CD4-positive, alpha-beta T cell treated with Interleukin-12 subunit alpha and Interleukin-12 subunit beta, for 1 hour (primary cell): Measurements from ENCODE around the gene NEK4.
"Not testable (repeated sequence)": the region's sequence is repeated elsewhere in the genome, so short reads cannot be mapped to it uniquely, and the experiment has no call there.

Experiments used
- DNase-seq: peaks from one replicate; pipeline ENCODE4 v3.0.0-alpha.2; 2020

The NEK4 gene

DNA sequence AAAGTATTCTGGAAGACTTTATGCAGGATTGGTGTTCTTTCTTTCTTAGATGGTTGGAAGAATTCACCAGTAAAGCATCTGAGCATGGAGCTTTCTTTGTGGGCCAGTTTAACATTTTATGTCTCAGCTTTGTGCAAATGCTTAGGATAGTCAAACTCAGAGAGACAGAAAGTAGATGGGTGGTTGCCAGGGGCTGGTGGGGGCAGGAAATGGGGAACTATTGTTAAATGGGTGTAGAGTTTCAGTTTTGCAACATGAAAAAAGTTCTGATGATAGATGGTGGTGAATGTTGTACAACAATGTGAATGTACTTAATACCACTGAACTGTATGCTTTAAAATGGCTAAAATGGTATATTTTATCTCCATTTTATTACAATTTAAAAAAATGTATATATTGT is 40.1 kb downstream of the NEK4 start:
- DNase-seq = no peak

DNA sequence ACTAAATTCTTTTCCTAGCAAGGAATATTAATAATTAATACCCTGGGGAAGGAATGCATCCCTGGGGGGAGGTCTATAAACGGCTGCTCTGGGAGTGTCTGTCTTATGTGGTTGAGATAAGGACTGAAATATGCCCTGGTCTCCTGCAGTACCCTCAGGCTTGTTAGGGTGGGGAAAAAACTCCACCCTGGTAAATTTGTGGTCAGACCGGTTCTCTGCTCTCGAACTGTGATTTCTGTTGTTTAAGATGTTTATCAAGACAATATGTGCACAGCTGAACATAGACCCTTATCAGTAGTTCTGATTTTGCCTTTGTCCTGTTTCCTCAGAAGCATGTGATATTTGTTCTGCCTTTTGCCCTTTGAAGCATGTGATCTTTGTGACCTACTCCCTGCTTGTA is 42.0 kb downstream of the NEK4 start:
- DNase-seq = not testable (repeated sequence)

DNA sequence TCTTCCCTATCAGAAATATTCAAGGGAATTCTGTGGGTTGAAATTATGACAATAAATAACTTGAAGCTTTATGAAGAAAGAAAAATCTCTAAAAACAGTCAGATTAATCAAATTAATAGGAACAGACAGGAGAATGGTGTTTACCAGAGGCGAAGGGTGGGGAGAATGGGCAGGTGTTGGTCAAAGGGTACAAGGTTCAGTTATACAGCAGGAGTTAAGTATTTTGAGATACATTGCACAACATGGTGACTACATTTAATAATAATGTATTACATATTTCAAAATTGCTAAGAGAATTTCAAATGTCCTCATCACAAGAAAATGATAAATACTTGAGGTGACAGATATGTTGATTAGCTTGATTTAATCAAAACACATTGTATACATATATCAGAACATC is 46.2 kb downstream of the NEK4 start:
- no peak for DNase-seq

DNA sequence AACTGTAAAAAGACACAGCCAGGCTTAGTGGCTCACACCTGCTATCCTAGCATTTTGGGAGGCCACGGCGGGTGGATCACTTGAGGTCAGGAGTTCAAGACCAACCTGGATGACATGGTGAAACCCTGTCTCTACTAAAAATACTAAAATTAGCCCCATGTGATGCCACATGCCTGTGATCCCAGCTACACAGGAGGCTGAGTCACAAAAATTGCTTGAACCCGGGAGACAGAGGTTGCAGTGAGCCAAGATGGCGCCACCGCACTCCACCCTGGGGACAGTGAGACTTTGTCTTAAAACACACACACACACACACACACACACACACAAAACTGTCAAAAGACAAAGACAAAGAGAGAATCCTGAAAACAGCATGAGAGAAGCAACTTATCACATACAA is 46.8 kb downstream of the NEK4 start:
- DNase-seq = no peak

DNA sequence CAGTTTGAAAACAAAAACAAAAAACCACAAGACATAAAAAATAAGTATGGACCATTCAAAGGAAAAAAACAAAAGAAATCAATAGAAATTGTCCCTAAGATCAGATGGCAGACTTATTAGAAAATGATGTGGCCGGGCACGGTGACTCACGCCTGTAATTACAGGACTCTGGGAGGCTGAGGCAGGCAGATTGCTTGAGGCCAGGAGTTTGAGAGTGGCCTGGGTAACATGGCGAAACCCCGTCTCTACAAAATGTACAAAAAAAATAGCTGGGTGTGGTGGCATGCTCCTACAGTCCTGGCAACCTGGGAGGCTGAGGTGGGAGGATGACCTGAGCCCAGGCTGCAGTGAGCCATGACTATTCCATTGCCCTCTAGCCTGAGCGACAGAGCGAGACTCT is 48.2 kb downstream of the NEK4 start:
- DNase-seq = no peak

DNA sequence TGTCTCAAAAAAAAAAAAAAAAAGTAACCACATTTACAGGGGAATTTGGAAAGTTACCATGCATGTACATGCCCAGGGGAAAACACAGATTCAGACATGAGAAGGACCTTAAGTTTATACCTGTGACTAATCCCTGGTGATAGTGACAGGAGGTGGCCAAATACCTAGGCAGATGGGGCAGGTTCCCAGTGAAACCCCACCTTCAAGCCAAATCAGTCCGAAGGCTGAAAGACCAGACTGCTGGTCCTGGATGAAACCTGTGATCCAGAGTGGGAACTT is 49.1 kb downstream of the NEK4 start:
- DNase-seq = no peak

DNA sequence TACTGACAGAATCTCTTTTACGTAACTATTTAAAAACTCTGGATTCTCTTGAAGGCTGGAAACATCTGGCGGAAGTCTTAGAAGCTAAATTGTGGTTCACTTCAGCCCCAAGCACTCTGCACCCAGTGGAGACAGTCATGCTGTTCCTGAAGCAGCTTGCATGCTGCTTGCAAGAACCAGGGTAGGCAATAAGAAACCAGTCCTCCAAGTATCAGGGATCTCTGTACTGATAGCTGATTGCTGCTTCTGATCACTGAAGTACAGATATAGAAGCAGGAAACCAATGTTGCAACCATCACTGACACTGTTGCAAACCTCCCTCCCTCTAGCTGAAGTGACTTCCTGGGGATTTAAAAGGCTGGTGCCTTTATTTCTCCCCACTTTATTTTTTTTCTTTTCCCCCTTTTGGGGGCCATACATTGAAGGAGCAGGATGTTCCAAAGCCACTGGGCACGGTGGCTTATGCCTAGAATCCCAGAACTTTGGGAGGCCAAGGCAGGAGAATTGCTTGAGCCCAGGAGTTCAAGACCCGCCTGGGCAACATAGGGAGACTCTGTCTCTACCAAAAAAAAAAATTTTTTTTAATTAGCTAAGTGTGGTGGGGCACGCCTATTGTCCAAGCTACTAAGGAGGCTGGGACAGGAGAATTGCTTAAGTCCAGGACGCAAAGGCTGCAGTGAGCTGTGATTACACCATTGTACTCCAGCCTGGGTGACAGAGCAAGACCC is 49.6 kb downstream of the NEK4 start:
- peak; percentile 27 for DNase-seq

DNA sequence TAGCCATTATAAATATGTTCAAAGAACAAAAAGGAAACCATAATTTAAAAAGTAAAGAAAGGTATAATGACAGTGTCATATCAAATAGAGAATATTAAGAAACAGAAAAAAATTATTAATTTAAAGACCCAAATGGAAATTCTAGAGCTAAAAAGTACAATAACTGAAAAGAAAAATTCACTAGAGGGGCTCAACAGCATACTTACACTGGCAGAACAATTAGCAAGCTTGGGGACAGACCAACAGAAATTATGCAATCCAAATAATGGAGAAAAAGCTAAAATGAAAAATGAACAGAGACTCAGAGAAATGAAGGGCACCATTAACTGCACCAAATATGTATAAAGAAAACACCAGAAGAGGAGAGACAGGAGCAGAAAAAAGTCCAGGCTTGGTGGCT is 51.1 kb downstream of the NEK4 start:
- DNase-seq = no peak

DNA sequence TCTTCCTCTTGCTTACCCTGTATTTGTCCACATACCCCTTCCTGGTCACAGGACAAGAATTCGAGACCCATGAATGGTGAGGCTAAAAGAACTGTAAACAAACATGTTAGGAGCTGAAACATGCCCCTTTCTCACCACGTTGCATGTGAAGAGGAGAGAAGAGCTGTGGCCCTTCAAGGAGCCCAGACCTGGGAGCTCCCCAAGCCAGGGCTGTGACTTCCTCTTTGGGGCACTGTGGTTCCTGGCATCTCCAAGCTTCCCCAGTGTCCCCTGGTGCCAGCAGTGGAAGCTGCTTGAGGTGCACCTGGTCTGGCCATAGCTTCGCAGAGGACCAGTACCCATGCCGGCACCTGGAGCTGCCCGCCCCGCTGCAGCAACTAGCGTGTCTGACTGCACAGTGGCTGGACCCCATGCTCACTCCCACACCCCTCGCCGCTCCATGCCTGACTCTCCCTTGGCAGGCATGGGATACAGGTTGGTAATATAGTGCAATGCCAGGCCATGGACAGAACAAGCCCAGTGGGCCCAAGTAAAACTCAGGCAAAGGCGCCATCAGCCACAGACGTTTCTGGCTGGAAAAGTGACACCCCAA is 54.9 kb downstream of the NEK4 start:
- no peak for DNase-seq

DNA sequence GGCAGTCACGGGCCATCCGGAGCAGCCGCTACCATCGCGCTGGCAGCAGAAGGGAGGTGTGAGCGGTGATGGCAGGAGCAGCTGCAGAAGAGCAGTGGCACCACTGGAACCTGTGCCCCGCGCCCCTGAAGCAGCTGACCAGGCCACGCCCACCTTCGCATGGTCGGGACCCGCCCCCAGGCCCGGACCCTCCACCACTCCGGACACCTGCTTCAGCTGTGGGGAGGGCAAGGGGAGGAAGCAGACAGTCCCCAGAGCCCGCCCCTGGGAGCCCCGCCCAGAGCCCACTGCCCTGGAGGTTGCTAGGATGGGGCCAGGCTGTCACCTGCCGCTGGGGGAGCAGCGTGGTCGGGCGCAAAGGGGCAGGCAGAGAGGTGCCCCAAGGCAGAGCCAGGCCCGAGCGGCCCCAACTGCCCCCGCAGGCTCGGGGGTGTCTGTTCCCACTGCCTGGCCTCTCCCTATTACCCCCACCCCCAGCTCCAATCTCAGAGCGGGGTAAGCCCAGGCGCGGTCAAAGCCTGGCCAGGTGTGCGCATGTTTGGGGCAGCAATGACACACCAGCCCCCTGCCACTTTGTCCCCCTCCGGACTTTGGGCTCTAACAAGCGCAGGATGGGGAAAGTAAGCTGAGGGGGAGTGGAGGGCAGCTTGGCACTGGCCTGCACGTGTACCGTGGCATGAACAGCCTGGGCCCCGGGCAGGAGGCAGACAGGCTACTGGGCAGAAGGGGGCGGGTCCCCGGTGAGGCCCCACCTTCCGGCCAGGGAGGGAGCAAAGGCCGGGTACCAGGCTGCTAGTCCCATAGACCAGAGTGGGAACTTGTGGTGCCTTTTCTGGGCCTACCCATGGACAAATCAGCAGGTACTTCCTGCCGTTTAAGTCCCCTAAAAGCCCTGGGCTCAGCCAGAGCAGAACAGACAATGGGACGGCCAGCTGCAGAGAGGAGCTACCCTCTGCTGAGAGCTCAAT is 56.1 kb downstream of the NEK4 start:
- DNase-seq = no peak

DNA sequence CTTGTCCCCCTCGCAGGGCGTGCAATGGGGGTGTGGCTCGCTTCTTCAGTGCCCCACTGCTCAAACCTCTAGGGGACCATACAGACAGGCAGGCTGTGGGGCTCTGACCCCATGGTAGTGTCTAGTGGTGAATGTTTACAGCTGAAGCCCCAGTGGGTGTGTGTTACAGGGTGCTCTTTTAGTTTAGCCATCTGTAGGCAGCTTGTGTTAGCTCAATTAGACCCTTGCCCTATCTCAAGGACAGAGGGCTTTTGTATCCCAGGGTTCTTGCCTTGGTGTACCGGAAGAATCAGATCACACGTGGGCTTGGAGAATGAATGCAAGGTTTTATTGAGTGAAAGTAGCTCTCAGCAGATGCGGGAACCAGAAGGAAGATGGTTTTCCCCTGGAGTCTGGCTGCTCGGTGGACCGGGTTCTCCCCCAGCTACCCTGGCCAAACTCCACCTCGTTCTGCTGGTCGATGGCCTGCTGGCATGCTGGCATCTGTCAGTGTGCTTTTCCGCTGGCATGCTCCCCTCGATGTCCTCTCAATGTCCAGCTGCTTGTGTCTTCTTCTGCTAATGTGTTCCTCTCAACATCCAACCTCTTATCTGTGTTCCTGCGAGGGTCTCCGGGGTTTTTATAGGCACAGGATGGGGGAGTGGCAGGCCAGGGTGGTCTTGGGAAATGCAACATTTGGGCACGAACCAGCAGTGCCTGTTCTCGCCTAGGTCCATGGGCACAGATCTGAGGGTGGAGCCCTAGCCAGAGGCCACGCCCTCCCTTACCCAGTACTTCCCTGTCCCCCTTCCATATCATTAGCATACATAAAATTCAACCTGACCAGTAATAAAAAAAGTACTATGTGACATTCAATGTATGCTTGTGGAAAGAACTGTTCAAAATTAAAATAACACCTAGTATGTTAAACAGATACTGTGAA is 58.2 kb downstream of the NEK4 start:
- DNase-seq = no peak

GRCh38 chr3:52710512-52710911 is 60.2 kb downstream of the NEK4 start:
- DNase-seq = no peak

DNA sequence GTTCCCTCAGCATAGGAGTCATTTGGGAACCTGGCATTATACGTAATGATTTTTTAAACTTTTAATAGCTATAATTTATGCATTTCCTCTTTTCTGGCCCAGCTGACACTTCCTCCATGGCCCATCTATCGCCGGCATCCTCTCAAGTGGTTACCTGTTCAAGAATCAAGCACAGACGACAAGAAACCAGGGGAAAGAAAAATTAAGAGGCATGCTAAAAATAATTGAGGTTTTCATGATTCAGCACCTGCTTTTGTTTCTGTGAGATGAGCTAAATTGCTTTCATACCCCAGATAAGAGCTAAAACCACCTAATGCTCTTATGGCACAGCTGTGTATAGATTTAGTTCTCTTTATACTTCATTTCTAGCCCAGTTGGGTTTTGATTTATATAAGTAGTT is 63.2 kb downstream of the NEK4 start:
- no peak for DNase-seq

GRCh38 chr3:52705688-52706686 is 64.8 kb downstream of the NEK4 start, which contains the start of the genes GLT8D1 and SPCS1:
GLT8D1 (minus strand) TSS chr3:52705791; CDS start chr3:52700460, 5,331 bp downstream.
SPCS1 (plus strand) TSS chr3:52706106; CDS start chr3:52706247, 141 bp downstream.
- peak; percentile 87 for DNase-seq

- no peak for DNase-seq
These were observed 65.4 kb downstream of the NEK4 start for GRCh38 chr3:52705438-52705687.

GRCh38 chr3:52704611-52705437 is 65.9 kb downstream of the NEK4 start:
- DNase-seq = no peak

DNA sequence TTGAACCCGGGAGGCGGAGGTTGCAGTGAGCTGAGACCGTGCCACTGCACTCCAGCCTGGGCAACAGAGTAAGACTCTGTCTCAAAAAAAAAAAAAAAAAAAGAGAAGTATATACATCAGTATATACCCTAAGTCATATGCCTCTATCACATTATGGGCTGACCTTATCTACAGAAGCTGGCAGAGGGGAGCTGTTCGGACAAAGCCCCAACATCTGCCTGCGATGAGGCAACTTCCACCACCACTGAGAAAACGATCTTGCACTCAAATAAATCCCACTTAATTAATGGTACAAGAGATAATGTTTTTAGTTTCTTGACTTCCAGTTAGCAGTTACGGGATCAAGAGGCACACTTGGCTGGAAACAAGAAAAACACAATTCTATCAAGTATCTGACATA is 67.4 kb downstream of the NEK4 start:
- DNase-seq = no peak

DNA sequence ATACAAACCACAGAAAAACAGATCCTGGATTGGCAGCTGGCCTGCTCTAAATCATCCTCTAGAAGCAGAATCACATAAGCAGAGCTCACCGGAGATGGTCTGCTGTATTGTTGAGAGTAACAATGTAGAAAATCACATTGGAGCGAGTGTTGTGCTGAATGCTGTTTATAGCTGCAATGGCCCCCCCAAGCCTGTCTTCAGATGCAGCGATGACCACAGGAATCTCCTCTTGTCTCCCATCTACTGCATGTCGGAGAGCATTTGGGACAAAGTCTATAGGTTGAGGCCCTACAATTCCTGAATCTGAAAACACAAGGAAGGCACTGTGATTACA is 73.1 kb downstream of the NEK4 start:
- DNase-seq = no peak

DNA sequence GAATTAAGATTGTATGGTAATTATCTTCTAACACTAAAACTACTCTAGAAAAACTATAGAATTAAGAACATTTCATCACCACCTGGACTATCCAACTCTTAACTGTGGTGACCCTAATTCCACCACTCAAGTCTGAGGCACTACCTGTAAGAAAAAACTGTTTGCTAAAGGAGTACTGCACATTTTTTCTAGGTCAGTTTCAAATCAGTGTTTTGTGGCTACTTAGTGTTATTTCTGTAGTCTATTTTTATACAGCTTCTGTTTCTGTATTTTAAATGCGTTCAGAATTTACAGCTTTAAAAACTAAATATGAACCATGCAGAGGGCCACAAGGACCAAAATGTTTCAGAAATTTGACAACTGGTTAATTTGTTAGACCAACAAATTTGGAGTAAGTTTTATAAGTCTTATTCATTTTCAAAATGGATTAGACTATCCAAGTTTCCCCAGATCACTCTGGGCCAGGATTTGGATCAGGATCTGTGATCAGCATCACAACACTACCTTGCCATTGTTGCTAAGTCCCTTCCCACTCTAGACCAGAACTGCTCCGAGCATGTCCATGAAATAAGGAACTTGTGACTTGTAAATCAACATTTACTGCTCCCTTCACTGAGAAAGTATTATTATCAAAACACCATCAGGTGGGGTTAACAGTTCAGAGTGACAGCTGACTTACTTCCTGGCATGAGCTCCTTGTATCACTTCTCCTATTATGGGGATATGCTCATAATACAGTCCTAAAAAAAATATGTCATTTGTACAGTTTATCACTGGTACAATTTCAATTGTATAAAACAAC is 73.7 kb downstream of the NEK4 start:
- DNase-seq = no peak
